WERI-Rb-1 (cell line): ENCODE data around the gene NCDN.

ENCODE experiments used
- DNase-seq: peaks from one replicate; pipeline ENCODE4 v3.0.0-alpha.2; 2020
- H3K27ac ChIP-seq: fragments of 250-450 bp; sonication (Bioruptor Pico); 2 replicates; pipeline ENCODE4 v1.5.1; 2020; ENCODE audit warnings: mild to moderate bottlenecking, moderate library complexity
- H3K27me3 ChIP-seq: fragments of 250-450 bp; sonication (Bioruptor Pico); 2 replicates; pipeline ENCODE4 v1.5.1; 2021; ENCODE audit warnings: mild to moderate bottlenecking, low read depth, moderate library complexity; ENCODE audit not compliant: insufficient read depth, severe bottlenecking
- H3K36me3 ChIP-seq: fragments of 250-450 bp; sonication (Bioruptor Pico); 2 replicates; pipeline ENCODE4 v1.5.1; 2020; ENCODE audit warnings: mild to moderate bottlenecking, moderate library complexity
- H3K4me3 ChIP-seq: 2 replicates; pipeline ENCODE4 v1.5.1; 2011; ENCODE audit warnings: low read depth, mild to moderate bottlenecking, control low read depth, low read length
- H3K9me3 ChIP-seq: fragments of 250-450 bp; sonication (Bioruptor Pico); 2 replicates; pipeline ENCODE4 v1.5.1; 2021; ENCODE audit warnings: mild to moderate bottlenecking, moderate library complexity; ENCODE audit not compliant: severe bottlenecking
- CTCF ChIP-seq: IDR thresholded peaks from 2 replicates; pipeline ENCODE4 v1.5.1; 2011; ENCODE audit warnings: low read depth, mild to moderate bottlenecking, control low read depth, inconsistent platforms, low read length

Gene NCDN

GRCh38 chr1:35603941-35604340 lies 46.3 kb downstream of the NCDN start:
- Histone ChIP-seq H3K27me3 (no peaks in the 10 kb centered on the region), H3K9me3 (no peaks in the 10 kb centered on the region), H3K4me3 (no peak overlapping the region), H3K36me3 (peaks cover 77% of the 10 kb centered on the region), H3K27ac (no peak overlapping the region)
- TF ChIP-seq CTCF: no peak
- no peak for DNase-seq

- peaks cover 79% of the 10 kb centered on the region for H3K36me3 ChIP-seq
- no peak for DNase-seq
- no peak overlapping the region for H3K27ac ChIP-seq
- no peak for TF ChIP-seq CTCF
- no peaks in the 10 kb centered on the region for H3K27me3 ChIP-seq
- no peak overlapping the region for H3K4me3 ChIP-seq
- H3K9me3 ChIP-seq: no peaks in the 10 kb centered on the region
These were observed 47.7 kb downstream of the NCDN start for GRCh38 chr1:35605071-35605866.

GRCh38 chr1:35605867-35606182 lies 48.2 kb downstream of the NCDN start:
- no peak for DNase-seq
- H3K36me3 ChIP-seq: peaks cover 83% of the 10 kb centered on the region
- TF ChIP-seq CTCF: no peak

GRCh38 chr1:35611655-35612054 lies 54.1 kb downstream of the NCDN start:
- Histone ChIP-seq H3K36me3 (peaks cover 42% of the 10 kb centered on the region), H3K4me3 (no peak overlapping the region), H3K27me3 (no peaks in the 10 kb centered on the region), H3K9me3 (no peaks in the 10 kb centered on the region), H3K27ac (no peak overlapping the region)
- no peak for DNase-seq
- no peak for TF ChIP-seq CTCF

More at GRCh38 chr1:35605867-35606182, 48.2 kb downstream of the NCDN start:
- Histone ChIP-seq H3K4me3 (no peak overlapping the region), H3K27me3 (no peaks in the 10 kb centered on the region), H3K27ac (no peak overlapping the region), H3K9me3 (no peaks in the 10 kb centered on the region)

GRCh38 chr1:35615440-35615839 lies 57.8 kb downstream of the NCDN start:
- no peaks in the 10 kb centered on the region for H3K27me3 ChIP-seq
- H3K27ac ChIP-seq: no peak overlapping the region
- no peak for DNase-seq
- H3K9me3 ChIP-seq: no peaks in the 10 kb centered on the region
- H3K36me3 ChIP-seq: peaks cover 24% of the 10 kb centered on the region
- no peak for TF ChIP-seq CTCF
- no peak overlapping the region for H3K4me3 ChIP-seq
